Activated T-cell treated with anti-CD3 and anti-CD28 coated beads for 48 hours (primary cell): ENCODE measurements around the gene PHF3.
"Not testable (repeated sequence)": the region's sequence is repeated elsewhere in the genome, so short reads cannot be mapped to it uniquely, and the experiment has no call there.

Experiments
- DNase-seq: peaks from one replicate; pipeline ENCODE4 v3.0.0-alpha.2; 2020; ENCODE audit warnings: low read depth

PHF3 gene

GRCh38 chr6:63713332-63713731 is 77.7 kb downstream of the PHF3 start:
- DNase-seq, result no peak

- no peak for DNase-seq
These were observed 78.5 kb downstream of the PHF3 start for GRCh38 chr6:63714091-63714490.

DNA sequence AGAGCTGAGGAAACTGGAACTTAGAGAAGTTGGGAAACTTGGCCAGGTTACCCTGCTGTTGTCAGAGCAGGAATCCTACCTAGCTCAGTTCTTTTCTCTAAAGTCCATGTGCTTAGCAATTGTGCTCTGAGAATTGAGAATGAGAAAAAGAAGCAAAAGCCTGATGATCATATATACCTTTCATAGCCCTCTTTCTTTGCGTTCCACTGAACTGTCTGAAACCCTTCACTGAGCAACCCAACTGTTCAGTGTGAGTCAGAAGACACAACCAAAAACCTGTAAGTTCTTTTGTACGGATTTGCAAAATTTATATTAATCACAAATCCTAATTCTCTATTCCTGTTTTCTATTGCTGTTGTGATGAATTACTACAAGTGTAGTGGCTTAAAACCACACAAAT is 80.6 kb downstream of the PHF3 start:
- DNase-seq, result no peak

DNA sequence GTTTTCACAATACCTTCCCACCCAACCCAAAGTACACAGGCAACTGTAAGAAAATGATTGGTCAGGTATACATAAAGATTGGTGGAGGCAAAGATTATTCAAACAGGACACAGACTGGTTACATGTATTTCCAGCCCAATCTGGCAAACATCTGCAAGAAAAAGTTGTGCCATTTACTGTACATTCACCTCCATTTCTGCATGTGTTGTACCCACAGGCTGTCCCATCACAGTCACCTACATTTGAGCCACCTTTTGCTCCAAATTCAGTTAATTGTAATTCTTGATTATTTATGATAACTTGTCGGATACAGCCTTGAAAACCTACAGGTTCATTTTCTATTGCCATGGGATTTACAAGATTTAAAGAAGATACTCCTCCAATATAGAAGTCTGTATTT is 85.6 kb downstream of the PHF3 start:
- DNase-seq, result no peak

- DNase-seq, result no peak
These were observed 89.1 kb downstream of the PHF3 start for GRCh38 chr6:63724721-63725120.

DNA sequence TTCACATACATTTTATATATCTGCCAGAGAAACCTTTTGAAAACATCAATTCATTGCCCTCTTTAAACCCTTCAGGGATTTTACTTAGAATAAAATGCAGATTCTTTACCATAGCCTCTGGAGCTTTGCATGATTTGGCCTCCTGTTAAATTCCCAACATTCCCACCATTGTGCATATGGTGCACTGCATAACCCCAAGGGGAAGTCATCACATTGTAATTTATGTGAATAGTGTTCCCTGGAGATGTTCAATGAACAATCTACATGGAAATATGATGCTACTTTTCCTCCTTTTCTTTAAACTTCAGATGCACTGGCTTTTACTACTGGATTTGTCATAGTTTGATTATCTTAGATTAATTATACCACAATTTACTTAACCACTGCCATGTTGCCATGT is 94.7 kb downstream of the PHF3 start:
- DNase-seq, result no peak

GRCh38 chr6:63731930-63732329 is 96.3 kb downstream of the PHF3 start:
- DNase-seq, result no peak

DNA sequence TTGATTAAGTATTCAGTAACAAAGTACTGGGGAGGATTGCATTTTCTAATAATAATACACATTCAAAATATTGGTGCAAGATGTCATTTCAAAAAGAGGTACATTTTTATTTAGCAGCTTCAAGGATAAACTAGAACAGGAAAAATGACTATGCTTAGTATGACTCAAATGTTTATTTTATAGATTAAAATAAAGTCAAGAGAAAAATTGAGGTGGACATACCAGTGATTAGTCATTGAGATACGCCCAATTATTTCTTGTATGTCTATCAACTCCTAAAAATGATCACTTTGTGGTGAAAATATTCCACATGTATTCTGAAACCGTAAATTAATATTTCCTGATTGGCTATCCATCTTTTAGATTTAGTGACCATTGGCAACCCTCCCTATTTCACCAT is 96.7 kb downstream of the PHF3 start:
- no peak for DNase-seq

DNA sequence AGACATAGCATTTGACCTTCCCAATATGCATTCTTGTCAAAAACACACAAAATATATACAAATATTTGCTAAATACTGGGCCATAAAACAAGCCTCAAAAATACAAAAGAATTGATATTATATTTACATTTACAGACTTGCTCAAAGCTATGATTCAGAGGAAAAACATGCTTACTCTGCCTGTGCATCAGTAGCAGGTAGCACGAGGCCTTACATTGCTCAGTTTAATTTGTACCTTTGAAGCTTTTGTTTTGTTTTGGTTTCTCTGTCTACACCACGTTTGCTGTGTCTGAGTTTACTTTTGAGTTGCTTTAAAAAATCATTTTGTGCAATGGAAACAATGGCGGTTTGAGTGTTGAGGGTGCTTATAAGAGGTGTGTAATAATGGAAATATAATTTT is 99.3 kb downstream of the PHF3 start:
- DNase-seq, result no peak

GRCh38 chr6:63738190-63738589 is 102.6 kb downstream of the PHF3 start:
- not testable (repeated sequence) for DNase-seq

GRCh38 chr6:63739094-63739687 is 103.6 kb downstream of the PHF3 start:
- DNase-seq, result no peak

DNA sequence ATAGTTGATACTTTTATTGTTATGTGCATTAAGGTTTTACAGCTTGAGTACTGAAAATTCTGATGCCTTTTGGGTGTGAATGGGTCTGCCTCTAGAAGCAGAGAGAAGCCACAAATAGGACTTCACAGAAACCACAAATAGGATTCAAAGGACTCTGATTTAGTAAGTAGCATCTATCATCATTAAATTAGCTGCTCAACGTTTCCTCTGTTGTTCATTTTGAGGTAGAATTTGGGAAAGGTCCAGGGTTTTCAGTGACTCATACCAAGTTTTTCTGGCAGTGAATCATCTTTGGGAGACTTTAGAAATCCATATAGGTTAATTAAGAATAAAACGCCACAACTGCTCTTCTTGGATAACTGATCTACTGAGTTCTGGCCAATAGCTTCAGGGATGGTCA is 105.1 kb downstream of the PHF3 start:
- no peak for DNase-seq

- no peak for DNase-seq
These were observed 106.5 kb downstream of the PHF3 start for GRCh38 chr6:63742060-63742459.

DNA sequence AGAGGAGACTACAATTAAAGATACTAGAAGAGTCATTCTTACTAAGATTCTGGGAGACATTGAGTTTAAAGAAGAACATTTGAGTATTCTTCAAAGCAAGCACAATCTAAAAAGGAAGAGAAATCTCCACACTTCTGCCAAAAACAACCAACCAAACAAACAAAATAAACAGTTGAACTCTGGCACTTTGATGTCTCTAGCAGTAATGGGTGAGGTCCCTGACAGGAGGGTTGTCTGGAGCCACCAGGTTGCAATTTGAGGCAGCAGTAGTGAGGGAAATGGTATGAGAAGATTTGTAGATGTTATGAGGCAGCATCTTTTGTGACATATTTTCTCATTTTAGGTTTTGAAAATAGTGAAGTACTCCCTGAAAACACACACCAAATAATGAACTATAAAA is 108.1 kb downstream of the PHF3 start:
- DNase-seq, result no peak

DNA sequence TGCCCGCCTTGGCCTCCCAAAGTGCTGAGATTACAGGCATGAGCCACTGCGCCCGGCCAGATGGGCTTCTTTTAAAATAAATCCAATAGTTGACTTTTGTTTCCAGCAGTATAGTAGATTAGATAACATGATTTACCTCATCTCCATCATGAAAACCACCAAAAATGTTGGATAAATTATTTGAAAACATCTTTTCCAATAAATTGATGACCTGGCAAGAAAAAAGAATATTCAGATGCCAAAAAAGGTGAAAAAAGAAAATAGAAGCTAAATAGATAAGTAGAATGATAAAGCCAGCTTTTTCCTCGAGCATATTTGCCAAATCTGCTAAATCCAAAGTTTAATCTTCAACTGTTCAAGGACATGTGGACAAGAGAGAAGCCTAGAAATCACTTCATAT is 109.2 kb downstream of the PHF3 start:
- DNase-seq, result no peak

- no peak for DNase-seq
These were observed 110.2 kb downstream of the PHF3 start for GRCh38 chr6:63745784-63746183.

DNA sequence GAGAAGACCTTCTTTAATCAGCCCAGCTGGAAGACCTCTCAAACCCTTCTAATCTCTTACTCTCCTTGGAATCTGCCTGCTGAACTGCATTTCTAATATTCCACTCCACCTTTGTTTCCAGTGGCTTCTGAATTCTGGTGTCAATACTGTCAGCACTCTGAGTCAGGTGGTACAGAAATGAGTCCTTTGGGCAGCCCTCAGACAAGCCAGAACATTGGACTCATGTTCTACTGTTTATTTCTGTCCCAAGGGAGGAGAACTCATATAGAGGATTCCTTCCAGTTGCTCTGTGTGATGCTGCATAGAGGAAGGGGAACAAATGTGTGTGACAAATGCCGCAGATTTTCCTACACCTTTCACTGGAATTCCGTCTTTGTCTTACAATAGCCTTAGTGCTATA is 114.8 kb downstream of the PHF3 start:
- DNase-seq, result no peak

GRCh38 chr6:63757275-63757674 is 121.7 kb downstream of the PHF3 start:
- not testable (repeated sequence) for DNase-seq

- DNase-seq, result no peak
These were observed 122.2 kb downstream of the PHF3 start for GRCh38 chr6:63757826-63758225.

GRCh38 chr6:63759605-63760105 is 124.1 kb downstream of the PHF3 start:
- DNase-seq, result no peak

DNA sequence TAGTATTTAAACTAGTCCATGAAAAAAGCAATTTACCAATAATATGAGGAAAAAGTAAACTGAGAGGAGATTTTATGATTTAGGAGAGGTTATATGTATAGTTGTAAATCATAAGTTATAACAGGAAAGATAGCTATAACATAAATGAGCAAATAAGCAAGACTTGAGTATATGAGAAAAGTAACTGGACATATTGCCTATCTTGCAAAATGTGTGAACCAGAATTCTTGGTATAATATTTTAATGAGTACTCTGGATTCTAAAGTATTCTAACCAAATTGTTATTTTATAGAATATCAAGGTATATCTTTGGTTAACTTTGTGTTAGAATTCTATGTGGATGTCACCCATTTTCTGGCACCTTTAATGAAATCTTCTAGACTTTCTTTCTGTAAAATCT is 124.6 kb downstream of the PHF3 start:
- no peak for DNase-seq

DNA sequence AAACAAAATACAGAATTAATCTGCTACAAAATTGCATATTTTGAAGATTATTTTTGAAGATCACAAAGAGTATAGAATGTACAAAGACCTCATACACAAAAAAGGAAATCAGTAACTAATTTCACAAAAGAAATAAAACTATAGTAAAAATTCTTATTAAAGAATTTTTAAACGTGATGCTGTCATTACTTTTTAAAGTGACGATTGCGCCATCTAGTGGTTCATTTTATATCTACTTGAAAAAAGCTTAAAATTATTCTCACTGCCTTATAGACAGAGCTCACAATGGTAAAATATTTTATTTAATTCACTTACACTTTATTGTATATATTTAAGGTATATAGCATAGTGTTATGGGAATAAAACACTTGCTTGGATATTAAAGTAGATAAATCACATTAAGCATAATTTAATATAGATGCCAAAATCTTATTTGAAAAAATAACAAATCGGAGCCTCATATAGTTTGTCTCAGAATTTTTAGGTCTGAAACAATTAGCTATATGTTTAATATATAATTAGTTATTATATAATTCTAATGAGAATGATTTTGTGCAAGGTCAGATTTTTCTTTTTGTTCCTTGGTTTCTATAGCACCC is 128.8 kb downstream of the PHF3 start:
- DNase-seq, result no peak
